ENCODE measurements around the gene NUB1.

NUB1 gene

GRCh38 chr7:151312831-151313809 lies 28.5 kb upstream of the NUB1 start:
- in situ Hi-C loops (cut with HindIII; ENCODE audit: low sequenced_read_pairs), result loop anchor here (5.0 to 25.0 kb wide), 3 partner anchors 49 to 176 kb away; partner anchors contain the start of gene CRYGN

GRCh38 chr7:151313857-151314256 lies 27.8 kb upstream of the NUB1 start:
- in situ Hi-C loops (cut with HindIII; ENCODE audit: low sequenced_read_pairs), result loop anchor here (5.0 to 25.0 kb wide), 3 partner anchors 48 to 177 kb away; partner anchors contain the start of gene CRYGN

GRCh38 chr7:151314401-151314800 lies 27.2 kb upstream of the NUB1 start:
- in situ Hi-C loops (cut with HindIII; ENCODE audit: low sequenced_read_pairs), result loop anchor here (5.0 to 25.0 kb wide), 3 partner anchors 48 to 177 kb away; partner anchors contain the start of gene CRYGN

- in situ Hi-C loops (cut with HindIII; ENCODE audit: low sequenced_read_pairs), result loop anchor here (25.0 kb wide), 1 partner anchor 178 kb away; no protein-coding TSS in a partner anchor
These were observed 26.5 kb upstream of the NUB1 start for GRCh38 chr7:151315038-151315655.

- in situ Hi-C loops (cut with HindIII; ENCODE audit: low sequenced_read_pairs), result loop anchor here (25.0 kb wide), 1 partner anchor 180 kb away; no protein-coding TSS in a partner anchor
These were observed 24.7 kb upstream of the NUB1 start for GRCh38 chr7:151316896-151317295.

- in situ Hi-C loops (cut with HindIII; ENCODE audit: low sequenced_read_pairs), result loop anchor here (25.0 kb wide), 1 partner anchor 181 kb away; no protein-coding TSS in a partner anchor
These were observed 23.7 kb upstream of the NUB1 start for GRCh38 chr7:151317936-151318335.

- in situ Hi-C loops (cut with HindIII; ENCODE audit: low sequenced_read_pairs), result loop anchor here (25.0 kb wide), 1 partner anchor 182 kb away; no protein-coding TSS in a partner anchor
These were observed 22.4 kb upstream of the NUB1 start for GRCh38 chr7:151319189-151319588.

- in situ Hi-C loops (cut with HindIII; ENCODE audit: low sequenced_read_pairs), result loop anchor here (25.0 kb wide), 1 partner anchor 183 kb away; no protein-coding TSS in a partner anchor
These were observed 21.3 kb upstream of the NUB1 start for GRCh38 chr7:151320263-151320845.

- in situ Hi-C loops (cut with HindIII; ENCODE audit: low sequenced_read_pairs), result loop anchor here (25.0 kb wide), 1 partner anchor 184 kb away; no protein-coding TSS in a partner anchor
These were observed 20.3 kb upstream of the NUB1 start for GRCh38 chr7:151321341-151321740.

- in situ Hi-C loops (cut with HindIII; ENCODE audit: low sequenced_read_pairs), result loop anchor here (25.0 kb wide), 1 partner anchor 186 kb away; no protein-coding TSS in a partner anchor
These were observed 18.7 kb upstream of the NUB1 start for GRCh38 chr7:151322906-151323305.

- in situ Hi-C loops (cut with HindIII; ENCODE audit: low sequenced_read_pairs), result no loop called here
These were observed 14.6 kb upstream of the NUB1 start for GRCh38 chr7:151327022-151327421.

GRCh38 chr7:151327659-151328058 lies 14.0 kb upstream of the NUB1 start:
- in situ Hi-C loops (cut with HindIII; ENCODE audit: low sequenced_read_pairs), result no loop called here

- in situ Hi-C loops (cut with HindIII; ENCODE audit: low sequenced_read_pairs), result no loop called here
These were observed 11.4 kb upstream of the NUB1 start for GRCh38 chr7:151330181-151330580.

GRCh38 chr7:151330661-151331060 lies 11.0 kb upstream of the NUB1 start:
- in situ Hi-C loops (cut with HindIII; ENCODE audit: low sequenced_read_pairs), result no loop called here

- in situ Hi-C loops (cut with HindIII; ENCODE audit: low sequenced_read_pairs), result no loop called here
These were observed 7.0 kb upstream of the NUB1 start for GRCh38 chr7:151334628-151335027.

GRCh38 chr7:151336027-151336708 lies 5.4 kb upstream of the NUB1 start:
- in situ Hi-C loops (cut with HindIII; ENCODE audit: low sequenced_read_pairs), result no loop called here

GRCh38 chr7:151337346-151337745 lies 4.3 kb upstream of the NUB1 start:
- in situ Hi-C loops (cut with HindIII; ENCODE audit: low sequenced_read_pairs), result no loop called here

- in situ Hi-C loops (cut with HindIII; ENCODE audit: low sequenced_read_pairs), result no loop called here
These were observed 2.8 kb upstream of the NUB1 start for GRCh38 chr7:151338809-151339208.

- in situ Hi-C loops (cut with HindIII; ENCODE audit: low sequenced_read_pairs), result no loop called here
These were observed 1.8 kb upstream of the NUB1 start for GRCh38 chr7:151339651-151340382.

Measured in DLD1 (cell line).